GM12878 (cell line): ENCODE measurements around the gene DNMT1. TPM values are rescaled to one million over a fixed set of nuclear protein-coding genes. Genes with fewer than 3 reads are reported as not detected.

ENCODE experiments used
- ATAC-seq: fragments of 200-7000 bp; cut with Tn5 transposase; 3 replicates; pipeline ENCODE4 v1.9.1; 2020; ENCODE audit warnings: mild to moderate bottlenecking, moderate library complexity
- BruUV-seq: library from RNA; stranded (reverse); fragments of 400-500 nt; replicated peaks from 2 replicates; lab custom pipeline; 2021; lab: Mats Ljungman, UMichigan
- CTCF ChIA-PET: fragments of 300-600 bp; sonication (Branson Sonifier 250); formaldehyde crosslinking; extraction: SDS; loops from one replicate; lab custom pipeline; 2021; ENCODE audit warnings: inconsistent platforms; lab: Yijun Ruan, JAX
- POLR2A ChIA-PET: fragments of 350-600 bp; formaldehyde crosslinking; extraction: SDS; loops from one replicate; lab custom pipeline; 2021; ENCODE audit warnings: inconsistent platforms; lab: Charles Lee
- RAD21 ChIA-PET: fragments of 300-600 bp; sonication (Branson Sonifier 250); formaldehyde crosslinking; loops from one replicate; lab custom pipeline; 2023; ENCODE audit warnings: antibody characterized with exemption; ENCODE audit not compliant: unreplicated experiment; lab: Charles Lee
- SMC1A ChIA-PET: fragments of 300-600 bp; sonication (Branson Sonifier 250); formaldehyde crosslinking; loops from one replicate; lab custom pipeline; 2023; ENCODE audit not compliant: unreplicated experiment, uncharacterized antibody; lab: Charles Lee
- DNase-seq: peaks from one replicate; pipeline ENCODE4 v3.0.0-alpha.2; 2011; ENCODE audit warnings: low read depth, low spot score
- FAIRE-seq: peaks from 3 replicates; lab custom pipeline; 2011; peaks lifted over from hg19 to GRCh38; lab: Jason Lieb, UNC
- H2AFZ ChIP-seq: 2 replicates; pipeline ENCODE4 v1.6.0; 2011; ENCODE audit warnings: low read depth, low read length, control low read depth; ENCODE audit not compliant: control insufficient read depth
- H3K27ac ChIP-seq: 2 replicates; pipeline ENCODE4 v1.5.1; 2011; ENCODE audit warnings: control low read depth; ENCODE audit not compliant: control insufficient read depth, insufficient read depth
- H3K27me3 ChIP-seq, 2 experiments: replicated peaks in 1 of 2; 2 replicates each; pipeline versions ENCODE4 v1.6.0 to v1.6.1; 2011; ENCODE audit warnings: low read length in 1 of 2; ENCODE audit not compliant: control insufficient read depth in 2 of 2, insufficient read depth in 2 of 2
- H3K36me3 ChIP-seq, 2 experiments: 2 replicates each; pipeline ENCODE4 v1.5.1; 2011; ENCODE audit warnings: low read length in 1 of 2; ENCODE audit not compliant: control insufficient read depth in 2 of 2, insufficient read depth in 2 of 2
- H3K4me1 ChIP-seq: 2 replicates; pipeline ENCODE4 v1.6.1; 2011; ENCODE audit warnings: mild to moderate bottlenecking, low read length, moderate library complexity, mixed read lengths; ENCODE audit not compliant: control insufficient read depth, insufficient read depth
- H3K4me2 ChIP-seq: 2 replicates; pipeline ENCODE4 v1.6.0; 2011; ENCODE audit warnings: control low read depth; ENCODE audit not compliant: control insufficient read depth, insufficient read depth
- H3K4me3 ChIP-seq: fragments of 200-600 bp; sonication (generic); 2 replicates; pipeline ENCODE4 v1.5.1; 2016
- H3K79me2 ChIP-seq: 2 replicates; pipeline ENCODE4 v1.6.0; 2011; ENCODE audit warnings: low read length; ENCODE audit not compliant: control insufficient read depth, insufficient read depth
- H3K9ac ChIP-seq: 2 replicates; pipeline ENCODE4 v1.8.0; 2011; ENCODE audit warnings: low read length, control low read depth, mixed read lengths; ENCODE audit not compliant: control insufficient read depth, insufficient read depth
- H3K9me3 ChIP-seq: replicated peaks from 3 replicates; pipeline ENCODE4 v1.5.1; 2011; ENCODE audit warnings: mild to moderate bottlenecking, low read length; ENCODE audit not compliant: control insufficient read depth, insufficient read depth
- H4K20me1 ChIP-seq: 2 replicates; pipeline ENCODE4 v1.6.0; 2011; ENCODE audit not compliant: control insufficient read depth, insufficient read depth
- ATF3 ChIP-seq: IDR thresholded peaks from 2 replicates; pipeline ENCODE4 v1.6.1; 2011; ENCODE audit warnings: low read depth, mild to moderate bottlenecking, low read length, moderate library complexity, borderline replicate concordance; ENCODE audit errors: extremely low read depth
- HDAC6 ChIP-seq: fragments of 200-600 bp; sonication (generic); IDR thresholded peaks from one replicate; pipeline ENCODE4 v1.8.0; 2017; ENCODE audit warnings: antibody characterized with exemption; ENCODE audit not compliant: unreplicated experiment
- HDGF ChIP-seq: fragments of 450-650 bp; IDR thresholded peaks from 2 replicates; pipeline ENCODE4 v1.6.1; 2016; ENCODE audit warnings: antibody characterized with exemption
- KDM1A ChIP-seq: fragments of 200-600 bp; sonication (generic); IDR thresholded peaks from 2 replicates; pipeline ENCODE4 v1.6.1; 2016; ENCODE audit warnings: borderline replicate concordance
- PBX3 ChIP-seq: IDR thresholded peaks from 2 replicates; pipeline ENCODE4 v1.6.1; 2011; ENCODE audit warnings: mild to moderate bottlenecking, low read depth, low read length, moderate library complexity; ENCODE audit not compliant: insufficient replicate concordance
- POLR2A ChIP-seq: IDR thresholded peaks from 2 replicates; pipeline ENCODE4 v1.6.1; 2011; ENCODE audit warnings: low read depth, mild to moderate bottlenecking, low read length
- SMARCA5 ChIP-seq: fragments of 450-650 bp; IDR thresholded peaks from 2 replicates; pipeline ENCODE4 v1.6.1; 2017; ENCODE audit warnings: mild to moderate bottlenecking
- SUPT20H ChIP-seq: IDR thresholded peaks from 2 replicates; pipeline ENCODE4 v1.6.1; 2011; ENCODE audit warnings: low read depth, mild to moderate bottlenecking, low read length, moderate library complexity, borderline replicate concordance; ENCODE audit not compliant: control insufficient read depth
- ZNF384 ChIP-seq: IDR thresholded peaks from 2 replicates; pipeline ENCODE4 v1.6.1; 2012; ENCODE audit warnings: low read depth, mild to moderate bottlenecking, low read length, improper control_type of control experiment, borderline replicate concordance
- WGBS: methylation state at CpG from one replicate; pipeline ENCODE4 v1.1.6; 2016; ENCODE audit warnings: low lambda C conversion rate; ENCODE audit not compliant: insufficient replicate concordance, insufficient coverage; ENCODE audit errors: missing lambda C conversion rate; 5-methylcytosine and 5-hydroxymethylcytosine counted together
- in situ Hi-C: fragments of 300-500 bp; cut with MboI; formaldehyde crosslinking; loops from 9 replicates; pipeline ENCODE4 v1.14.3; 2018; ENCODE audit warnings: mixed read lengths
- intact Hi-C: fragments of 100-400 bp; cut with micrococcal nuclease; formaldehyde crosslinking; loops from one replicate; pipeline ENCODE4 v1.14.2; 2022; ENCODE audit not compliant: unreplicated experiment
- polyA plus RNA-seq, 11 experiments: library from polyadenylated mRNA; depleted of rRNA in 4 of 11; unstranded in 6 of 11; stranded (reverse) in 5 of 11; fragments of >200 nt; fragmentation: Nextera tagmentation in 4 of 11; fragmentation: Illumina TruSeq in 1 of 11; extraction: Ambion mirVana in 4 of 11; extraction: Trizol in 1 of 11; gene quantifications; 1 replicate in 1 of 11; 2 replicates in 10 of 11; pipeline versions ENCODE4 v1.2.1 to v1.2.3, GENCODE V29; 2011 to 2016; ENCODE audit warnings: inconsistent platforms in 2 of 11, missing spikeins in 2 of 11, low read depth in 1 of 11
- total RNA-seq, 4 experiments: library from RNA; depleted of rRNA in 3 of 4; stranded (reverse); fragments of >200 nt in 3 of 4; fragmentation: Illumina TruSeq in 1 of 4; extraction: Trizol in 1 of 4; gene quantifications; 2 replicates each; pipeline versions ENCODE4 v1.2.1 to v1.2.3, GENCODE V29; 2013 to 2021

DNMT1 gene
- total and polyA plus RNA-seq, 10 of the 15 experiments (the other 5 are each of a cell fraction or from before 2014, with no cell fraction given), result 70.0 to 290 (median 133) TPM

DNA sequence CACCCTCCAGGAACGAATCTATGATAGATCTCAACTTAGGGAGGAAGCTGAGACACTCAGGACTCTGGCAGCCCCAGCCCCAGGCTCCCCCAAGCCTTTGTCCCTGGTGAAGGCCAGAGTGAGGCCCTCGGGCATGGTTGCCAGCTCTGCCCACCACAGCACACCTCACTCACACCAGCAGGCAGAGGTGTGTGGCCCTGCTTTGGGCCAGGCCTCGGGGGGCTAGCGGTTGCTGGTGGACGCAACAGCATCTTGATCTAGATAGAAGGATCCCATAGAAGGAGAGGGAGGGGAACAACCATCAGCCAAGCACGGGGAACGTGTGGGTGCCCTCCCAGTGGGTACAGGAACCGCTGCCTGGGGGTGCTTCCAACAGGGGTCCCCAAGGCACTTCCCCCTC, 36.7 kb downstream of the DNMT1 start:
- Histone ChIP-seq H2AFZ (no peak overlapping the region), H4K20me1 (no peaks in the 10 kb centered on the region), H3K27ac (no peak overlapping the region), H3K9ac (no peak overlapping the region)
- FAIRE-seq, result no peak
- in situ Hi-C loops, result no loop called here
- SMC1A ChIA-PET, result no interaction called here
- POLR2A ChIA-PET, result interaction anchor here (0.5 kb wide), 1 partner anchor 241 kb away, joined by 6 read pairs; no protein-coding TSS in a partner anchor
- intact Hi-C loops, result no loop called here
- no TSS peak for BruUV-seq
- no peak for TF ChIP-seq ZNF384
- no peak for TF ChIP-seq HDAC6
- TF ChIP-seq SMARCA5, result no peak
- TF ChIP-seq SUPT20H, result no peak
- TF ChIP-seq PBX3, result no peak
- no peak for TF ChIP-seq ATF3
- TF ChIP-seq POLR2A, result peak; percentile 48; the same call in 1 of the 2 replicates
- TF ChIP-seq HDGF, result no peak
- TF ChIP-seq KDM1A, result no peak
- TF ChIP-seq, all 136 proteins: peak for 1
- no peaks in the 10 kb centered on the region for H3K9me3 ChIP-seq
- no peak overlapping the region for H3K4me2 ChIP-seq
- RAD21 ChIA-PET, result no interaction called here
- no peak overlapping the region for H3K4me3 ChIP-seq
- no peaks in the 10 kb centered on the region for H3K4me1 ChIP-seq
- 87% methylated on average over 8 of the region's 8 CpGs for WGBS
- peaks cover 37 to 62% of the 10 kb centered on the region in 2 experiments for H3K36me3 ChIP-seq
- ATAC-seq, result no peak
- no peak for DNase-seq
- no peaks in the 10 kb centered on the region for H3K79me2 ChIP-seq
- H3K27me3 ChIP-seq, result no peaks in the 10 kb centered on the region
- CTCF ChIA-PET, result no interaction called here
